Astrocyte of the spinal cord (primary cell): Measurements from ENCODE around the gene PTPN14.

ENCODE experiments used
- DNase-seq: peaks from one replicate; pipeline ENCODE4 v3.0.0; 2011; ENCODE audit warnings: low read depth, low spot score
- H3K4me3 ChIP-seq: 2 replicates; pipeline ENCODE4 v1.5.1; 2011; ENCODE audit warnings: low read depth, mild to moderate bottlenecking, low read length, moderate library complexity
- in situ Hi-C: cut with HindIII; loops from 2 replicates; pipeline ENCODE4 v1.10.0; 2017; ENCODE audit warnings: low sequenced_read_pairs
- TF ChIP-seq, protein P1 (sequence below): IDR thresholded peaks from 2 replicates; pipeline ENCODE4 v1.5.1; 2012; ENCODE audit warnings: low read depth, mild to moderate bottlenecking, low read length, inconsistent platforms

Gene PTPN14

DNA sequence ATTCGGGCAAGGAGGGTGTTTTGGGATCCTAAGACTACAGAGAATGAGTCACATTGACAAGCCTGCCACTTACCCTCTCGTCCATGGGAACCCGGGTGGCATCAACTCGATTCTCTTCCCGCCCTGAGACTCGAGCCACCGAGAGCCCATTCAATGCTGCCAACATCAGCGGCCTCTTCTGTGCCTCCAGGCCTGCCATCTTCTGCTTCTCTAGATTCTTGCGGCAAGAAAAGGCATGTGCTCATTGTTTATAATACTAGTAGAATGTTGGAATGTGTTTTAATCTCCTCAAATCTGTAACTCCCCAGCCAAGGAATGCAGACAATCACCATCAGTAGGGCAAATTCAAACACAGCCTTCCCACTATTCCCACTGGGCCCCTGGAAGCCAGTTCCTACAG lies 173.5 kb downstream of the PTPN14 start:
- in situ Hi-C loops: no loop called here
- DNase-seq: peak; percentile 47
- no peak overlapping the region for H3K4me3 ChIP-seq
- TF ChIP-seq, protein P1, sequence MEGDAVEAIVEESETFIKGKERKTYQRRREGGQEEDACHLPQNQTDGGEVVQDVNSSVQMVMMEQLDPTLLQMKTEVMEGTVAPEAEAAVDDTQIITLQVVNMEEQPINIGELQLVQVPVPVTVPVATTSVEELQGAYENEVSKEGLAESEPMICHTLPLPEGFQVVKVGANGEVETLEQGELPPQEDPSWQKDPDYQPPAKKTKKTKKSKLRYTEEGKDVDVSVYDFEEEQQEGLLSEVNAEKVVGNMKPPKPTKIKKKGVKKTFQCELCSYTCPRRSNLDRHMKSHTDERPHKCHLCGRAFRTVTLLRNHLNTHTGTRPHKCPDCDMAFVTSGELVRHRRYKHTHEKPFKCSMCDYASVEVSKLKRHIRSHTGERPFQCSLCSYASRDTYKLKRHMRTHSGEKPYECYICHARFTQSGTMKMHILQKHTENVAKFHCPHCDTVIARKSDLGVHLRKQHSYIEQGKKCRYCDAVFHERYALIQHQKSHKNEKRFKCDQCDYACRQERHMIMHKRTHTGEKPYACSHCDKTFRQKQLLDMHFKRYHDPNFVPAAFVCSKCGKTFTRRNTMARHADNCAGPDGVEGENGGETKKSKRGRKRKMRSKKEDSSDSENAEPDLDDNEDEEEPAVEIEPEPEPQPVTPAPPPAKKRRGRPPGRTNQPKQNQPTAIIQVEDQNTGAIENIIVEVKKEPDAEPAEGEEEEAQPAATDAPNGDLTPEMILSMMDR: no peak

DNA sequence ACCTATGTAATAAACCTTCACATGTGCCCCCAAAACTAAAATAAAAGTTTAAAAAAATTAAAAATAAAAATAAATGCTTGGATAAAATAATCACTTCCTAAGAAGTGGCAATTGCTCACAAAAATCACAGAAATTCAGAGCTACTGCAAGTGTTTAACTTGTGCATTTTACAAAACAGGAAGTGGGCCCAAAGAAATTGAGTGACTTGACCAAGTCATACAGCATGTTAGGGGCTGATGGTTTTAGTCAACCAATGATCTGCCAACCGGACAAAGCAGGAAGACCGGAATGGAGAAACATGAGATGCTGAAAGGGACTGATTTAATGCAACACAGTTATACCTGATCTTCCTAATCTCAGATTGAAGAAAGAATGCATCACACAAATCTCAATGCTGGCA lies 173.9 kb downstream of the PTPN14 start:
- DNase-seq: no peak
- TF ChIP-seq, protein P1: no peak
- no peak overlapping the region for H3K4me3 ChIP-seq
- in situ Hi-C loops: no loop called here

DNA sequence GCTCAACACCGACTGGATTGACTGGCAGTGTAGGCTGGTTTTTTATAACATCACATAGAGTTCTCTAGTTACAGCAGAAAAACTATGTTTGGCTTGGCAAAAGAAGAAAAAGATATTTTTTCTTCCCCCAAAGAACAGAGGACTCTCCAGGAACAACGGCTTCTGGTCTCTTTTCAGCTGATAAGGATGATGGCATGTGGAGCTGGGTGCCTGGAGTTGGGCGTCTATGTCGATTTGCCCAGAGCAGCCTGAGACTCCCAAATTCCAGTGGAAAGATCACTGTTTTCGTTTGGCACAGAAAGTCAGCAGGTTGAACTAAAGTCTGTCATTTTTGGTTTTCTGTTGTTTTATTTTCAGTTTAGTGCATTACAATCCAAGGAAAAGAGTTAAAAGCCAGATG lies 179.3 kb downstream of the PTPN14 start:
- TF ChIP-seq, protein P1: no peak
- in situ Hi-C loops: no loop called here
- DNase-seq: peak; percentile 60

DNA sequence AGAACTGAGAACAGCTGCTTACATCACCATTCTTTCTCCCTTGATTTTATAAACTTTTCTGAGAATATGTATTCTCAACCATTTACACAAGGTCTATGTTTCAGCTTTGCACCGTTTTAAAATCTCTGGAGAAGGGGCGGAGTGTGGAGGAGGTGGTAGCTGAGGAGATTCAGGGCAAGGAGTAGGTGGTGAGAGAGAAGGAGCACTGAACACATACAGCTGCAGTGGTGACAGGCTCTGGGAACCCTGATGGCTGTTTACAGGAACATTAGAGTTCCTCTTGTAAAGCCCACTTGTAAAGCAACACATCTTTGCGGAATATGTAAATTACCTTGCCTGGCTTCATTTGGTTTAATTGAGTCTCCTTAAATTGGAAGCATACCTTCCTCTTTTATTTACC lies 180.8 kb downstream of the PTPN14 start:
- in situ Hi-C loops: no loop called here
- no peak overlapping the region for H3K4me3 ChIP-seq
- TF ChIP-seq, protein P1: no peak
- DNase-seq: no peak

More for the DNA sequence above, 179.3 kb downstream of the PTPN14 start:
- H3K4me3 ChIP-seq: no peak overlapping the region

DNA sequence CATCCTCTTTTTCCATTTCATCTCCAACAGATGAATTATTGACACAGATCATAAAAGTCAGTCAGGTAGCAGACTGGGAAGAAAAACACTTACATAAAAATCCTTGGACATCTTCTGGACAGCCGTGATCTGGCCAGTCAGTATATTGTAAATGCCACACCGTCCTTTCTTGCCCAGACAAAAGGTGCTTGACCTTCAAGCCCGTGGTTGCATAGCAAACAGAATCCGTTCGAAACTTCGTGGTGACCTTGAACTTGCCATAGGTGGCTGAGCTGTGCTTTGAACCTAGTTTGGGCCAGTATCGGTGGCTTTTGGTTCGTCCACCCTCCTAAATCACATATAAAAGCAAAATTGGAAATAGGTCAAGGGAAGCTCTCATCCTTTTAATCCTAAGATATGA lies 182.0 kb downstream of the PTPN14 start:
- TF ChIP-seq, protein P1: no peak
- in situ Hi-C loops: no loop called here
- no peak overlapping the region for H3K4me3 ChIP-seq
- DNase-seq: no peak

DNA sequence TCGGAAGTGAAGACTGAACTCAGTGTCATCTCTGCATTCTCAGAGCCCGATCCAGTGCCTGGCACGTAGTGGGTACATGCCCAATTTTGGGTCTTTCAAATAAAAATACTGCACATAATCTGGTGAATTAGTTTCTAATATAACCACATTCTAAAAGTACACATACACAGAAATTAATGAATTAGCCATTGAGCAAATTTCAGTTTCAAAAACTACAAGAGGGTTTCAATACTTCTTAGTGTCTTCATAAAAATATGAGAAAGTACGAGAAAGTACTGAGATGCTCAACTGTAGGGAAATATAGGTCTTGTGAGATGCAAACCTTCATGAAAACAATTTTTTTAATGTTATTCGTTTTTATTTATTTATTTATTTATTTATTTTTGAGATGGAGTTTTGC lies 183.6 kb downstream of the PTPN14 start:
- in situ Hi-C loops: no loop called here
- DNase-seq: no peak
- TF ChIP-seq, protein P1: no peak
- H3K4me3 ChIP-seq: no peak overlapping the region

DNA sequence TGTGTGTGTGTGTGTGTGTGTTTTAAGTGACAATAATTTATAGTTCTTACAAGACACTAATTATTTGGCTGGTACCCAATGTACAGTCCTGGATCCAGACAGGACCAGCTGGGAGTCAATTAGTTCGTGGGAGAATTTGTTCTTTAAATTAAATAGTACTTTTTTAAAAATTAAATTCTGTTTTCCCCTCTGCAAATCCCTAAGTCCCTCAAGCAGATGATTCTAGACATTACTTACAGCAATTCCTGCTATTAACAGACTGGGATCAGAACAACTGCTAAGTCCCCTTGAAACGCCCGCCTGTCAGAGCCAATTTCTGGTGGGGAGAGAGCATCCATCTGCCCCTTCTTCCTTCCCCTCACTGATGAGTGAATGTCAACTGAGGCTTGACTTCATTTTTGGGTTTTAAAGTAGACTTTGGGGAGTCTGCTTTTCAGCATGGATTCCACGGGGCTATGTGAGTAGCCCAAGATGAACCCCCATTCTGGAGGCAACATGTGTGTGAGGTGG lies 186.6 kb downstream of the PTPN14 start:
- DNase-seq: no peak
- H3K4me3 ChIP-seq: no peak overlapping the region
- in situ Hi-C loops: no loop called here
- TF ChIP-seq, protein P1: no peak
